ENCODE results near the gene TFPI2. TPM values are rescaled to one million over a fixed set of nuclear protein-coding genes. Genes with fewer than 3 reads are reported as not detected.
"Not testable (repeated sequence)": the region's sequence is repeated elsewhere in the genome, so short reads cannot be mapped to it uniquely, and the experiment has no call there.

Gene TFPI2
- 10 to 100 TPM in 1 of 10 donors, 1 to 10 TPM in 9; 1.2 to 11.8 (median 3.7) TPM for polyA plus RNA-seq (ENCODE audit: insufficient read length in 10 of 10)
- long read RNA-seq, donor 1, partial matches to known transcripts: 0 of 3 reads
- long read RNA-seq, donor 1, other reads (novel, unspliced or antisense): 0 of 3 reads
- long read RNA-seq, donor 2, partial matches to known transcripts: 0 of 2 reads
- long read RNA-seq, donor 2, other reads (novel, unspliced or antisense): 0 of 2 reads
- long read RNA-seq, donor 3: 0 reads
- long read RNA-seq, donor 4, transcript TFPI2-201 (5 exons, 2,445 nt): major isoform, 15 of 16 reads
- long read RNA-seq, donor 4, partial matches to known transcripts: 0 of 16 reads
- long read RNA-seq, donor 4, other reads (novel, unspliced or antisense): 0 of 16 reads
- long read RNA-seq, donor 5, partial matches to known transcripts: 0 of 4 reads
- long read RNA-seq, donor 5, other reads (novel, unspliced or antisense): 0 of 4 reads
- long read RNA-seq, donor 6, partial matches to known transcripts: 0 of 4 reads
- long read RNA-seq, donor 6, other reads (novel, unspliced or antisense): 0 of 4 reads
- long read RNA-seq, donor 7, partial matches to known transcripts: 0 of 2 reads
- long read RNA-seq, donor 7, other reads (novel, unspliced or antisense): 0 of 2 reads
- long read RNA-seq, donor 8, transcript TFPI2-201 (5 exons, 2,445 nt): major isoform, 18 of 18 reads
- long read RNA-seq, donor 8, partial matches to known transcripts: 0 of 18 reads
- long read RNA-seq, donor 8, other reads (novel, unspliced or antisense): 0 of 18 reads
- long read RNA-seq, donor 9: 0 reads

DNA sequence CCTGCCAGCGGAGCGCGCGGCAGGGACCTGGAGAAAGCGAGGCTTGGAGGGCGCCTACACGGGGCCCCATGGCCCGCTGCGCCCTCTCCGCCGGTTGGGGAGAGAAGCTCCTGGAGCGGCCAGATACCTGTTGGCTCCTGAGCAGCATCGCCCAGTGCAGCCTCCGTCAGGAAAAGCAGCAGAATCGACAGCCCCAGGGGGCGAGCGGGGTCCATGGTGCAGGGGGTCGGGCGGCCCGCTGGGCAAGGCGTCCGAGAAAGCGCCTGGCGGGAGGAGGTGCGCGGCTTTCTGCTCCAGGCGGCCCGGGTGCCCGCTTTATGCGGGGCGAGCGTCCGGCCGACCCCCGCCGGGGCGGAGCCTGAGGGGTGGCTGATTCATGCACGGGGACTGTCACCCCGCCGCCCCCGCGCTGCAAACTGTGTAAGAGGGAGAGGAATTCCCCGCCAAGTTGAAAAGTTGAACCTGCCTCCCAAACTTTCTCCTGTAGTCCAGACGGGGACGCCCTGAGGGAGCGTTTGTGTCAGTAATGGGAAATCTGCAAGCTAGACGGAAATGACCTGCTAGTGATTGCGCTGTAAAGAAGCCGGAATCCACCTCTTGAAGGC lies at the start of gene TFPI2:
Gene TFPI2, minus strand, starts transcription at position 290 of the 605 bp plus-strand sequence. Its CDS starts 75 bp downstream, at position 215.
- DNase-seq: peak; percentile 38 to 72 (median 40)

- no peak for DNase-seq
Observed at GRCh38 chr7:93938293-93938692, 47.7 kb upstream of the TFPI2 start.

DNA sequence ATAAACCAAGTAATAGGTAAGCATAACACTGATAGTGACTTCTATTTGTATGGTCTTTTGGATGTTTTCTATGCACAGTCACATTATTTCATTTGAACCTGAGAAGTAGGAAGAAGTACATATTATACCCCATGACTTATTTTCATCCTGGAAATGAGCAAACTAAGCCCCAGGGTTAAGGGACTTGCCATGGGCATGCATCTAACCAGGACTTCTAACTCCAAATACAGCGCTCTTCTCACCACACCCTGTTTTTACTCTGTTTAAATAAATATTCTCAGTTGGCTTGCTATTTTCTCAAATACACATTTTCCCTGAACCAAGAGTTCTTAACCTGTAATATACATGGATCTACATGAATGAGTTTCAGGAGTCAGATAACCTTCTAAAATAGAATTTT lies 47.3 kb upstream of the TFPI2 start:
- no peak for DNase-seq

DNA sequence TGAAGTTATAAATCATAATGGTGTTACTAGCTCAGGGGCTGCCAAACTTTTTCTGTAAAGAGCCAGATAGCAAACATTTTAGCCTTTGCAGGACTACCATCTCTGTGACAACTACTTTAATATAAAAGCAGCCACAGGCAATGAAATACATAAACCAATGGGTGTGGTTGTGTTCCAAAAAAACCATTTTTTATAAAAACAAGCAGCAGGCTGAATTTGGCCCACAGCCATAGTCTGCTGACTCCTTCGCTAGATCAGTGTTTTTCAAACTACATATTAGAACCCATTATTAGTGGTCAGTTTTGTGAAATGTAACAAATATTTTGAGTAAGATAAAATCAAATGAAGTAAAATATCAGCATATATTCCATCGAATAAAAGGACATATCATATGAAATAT lies 44.5 kb upstream of the TFPI2 start:
- DNase-seq: no peak

GRCh38 chr7:93933156-93933555 lies 42.6 kb upstream of the TFPI2 start:
- no peak for DNase-seq

GRCh38 chr7:93931655-93932054 lies 41.1 kb upstream of the TFPI2 start:
- no peak for DNase-seq

DNA sequence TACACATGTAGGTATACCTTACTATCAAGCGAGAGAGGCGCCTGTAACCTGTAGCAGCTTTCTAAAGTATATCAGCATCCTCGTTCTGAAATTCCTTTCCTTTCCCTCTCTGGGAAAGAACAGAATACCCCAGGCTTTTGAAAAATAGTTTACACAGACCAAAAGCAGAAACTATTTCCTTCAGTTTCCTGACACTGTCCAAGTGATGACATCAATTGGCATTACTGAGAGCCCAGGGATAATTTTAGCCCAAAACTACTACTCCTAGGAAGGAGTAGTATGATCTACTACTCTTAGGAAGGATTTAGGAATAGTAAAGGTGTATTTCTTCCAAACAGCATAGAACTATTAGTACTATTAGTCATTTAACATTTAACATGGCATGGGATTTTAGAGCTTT lies 37.0 kb upstream of the TFPI2 start:
- peak in 2 of 3 donors; percentile 64 to 66 for DNase-seq

DNA sequence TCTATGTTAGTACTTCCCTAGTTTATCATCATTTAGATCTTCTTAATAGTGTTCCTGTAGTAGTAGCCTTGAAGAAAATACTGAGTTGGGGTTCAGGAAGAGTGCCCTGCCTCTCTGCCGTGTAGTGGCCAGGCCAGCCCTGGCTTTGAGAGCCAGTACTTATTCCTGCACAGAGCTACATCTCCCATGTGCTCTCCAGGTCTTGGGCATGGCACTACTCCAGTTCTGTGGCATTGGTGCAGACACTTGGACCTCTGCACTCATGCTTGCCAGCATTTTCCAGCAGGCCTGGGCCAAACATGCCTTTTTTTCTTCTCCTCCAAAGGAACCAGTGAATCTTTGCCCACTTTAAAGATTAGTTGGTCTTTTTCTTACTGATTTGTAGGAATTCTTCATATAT lies 36.2 kb upstream of the TFPI2 start:
- no peak for DNase-seq

DNA sequence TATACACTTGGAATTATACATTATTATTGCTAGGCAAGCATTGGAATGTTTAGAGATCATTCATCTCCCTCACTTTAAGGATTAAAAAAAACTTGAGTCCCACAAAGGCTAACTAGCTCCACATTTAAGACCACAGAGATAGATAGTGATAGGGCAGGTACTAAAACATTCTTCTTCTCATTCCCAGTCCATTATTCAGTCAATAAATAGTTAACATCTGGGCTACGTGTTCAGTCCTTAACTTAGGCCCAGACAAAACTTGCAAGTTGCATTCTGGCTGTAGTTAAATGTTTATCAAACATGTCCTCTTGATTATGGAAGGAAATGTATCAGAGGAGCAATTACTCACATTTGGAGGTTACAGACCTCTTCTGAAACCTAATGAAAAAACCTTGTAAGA lies 33.4 kb upstream of the TFPI2 start:
- no peak for DNase-seq

DNA sequence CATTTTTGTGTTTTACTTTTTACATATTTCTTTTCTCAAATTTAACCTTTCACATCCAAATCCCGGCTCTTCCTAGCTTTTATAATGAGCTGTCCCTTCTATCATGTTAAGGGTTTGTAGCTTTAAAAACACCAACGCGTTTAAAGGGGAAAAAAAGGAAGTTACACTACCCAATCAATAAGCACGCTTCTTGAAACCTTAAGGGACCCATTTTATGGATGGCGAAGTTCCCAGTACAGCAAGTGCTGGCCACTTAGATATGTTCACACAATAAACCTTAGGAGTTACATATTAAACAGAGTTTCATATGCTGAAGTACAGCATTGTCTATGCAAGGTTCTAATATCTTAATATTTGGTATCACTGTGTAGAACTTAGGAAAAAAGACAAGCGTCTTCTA lies 32.7 kb upstream of the TFPI2 start:
- peak in 2 of 3 donors; percentile 75 to 89 for DNase-seq

DNA sequence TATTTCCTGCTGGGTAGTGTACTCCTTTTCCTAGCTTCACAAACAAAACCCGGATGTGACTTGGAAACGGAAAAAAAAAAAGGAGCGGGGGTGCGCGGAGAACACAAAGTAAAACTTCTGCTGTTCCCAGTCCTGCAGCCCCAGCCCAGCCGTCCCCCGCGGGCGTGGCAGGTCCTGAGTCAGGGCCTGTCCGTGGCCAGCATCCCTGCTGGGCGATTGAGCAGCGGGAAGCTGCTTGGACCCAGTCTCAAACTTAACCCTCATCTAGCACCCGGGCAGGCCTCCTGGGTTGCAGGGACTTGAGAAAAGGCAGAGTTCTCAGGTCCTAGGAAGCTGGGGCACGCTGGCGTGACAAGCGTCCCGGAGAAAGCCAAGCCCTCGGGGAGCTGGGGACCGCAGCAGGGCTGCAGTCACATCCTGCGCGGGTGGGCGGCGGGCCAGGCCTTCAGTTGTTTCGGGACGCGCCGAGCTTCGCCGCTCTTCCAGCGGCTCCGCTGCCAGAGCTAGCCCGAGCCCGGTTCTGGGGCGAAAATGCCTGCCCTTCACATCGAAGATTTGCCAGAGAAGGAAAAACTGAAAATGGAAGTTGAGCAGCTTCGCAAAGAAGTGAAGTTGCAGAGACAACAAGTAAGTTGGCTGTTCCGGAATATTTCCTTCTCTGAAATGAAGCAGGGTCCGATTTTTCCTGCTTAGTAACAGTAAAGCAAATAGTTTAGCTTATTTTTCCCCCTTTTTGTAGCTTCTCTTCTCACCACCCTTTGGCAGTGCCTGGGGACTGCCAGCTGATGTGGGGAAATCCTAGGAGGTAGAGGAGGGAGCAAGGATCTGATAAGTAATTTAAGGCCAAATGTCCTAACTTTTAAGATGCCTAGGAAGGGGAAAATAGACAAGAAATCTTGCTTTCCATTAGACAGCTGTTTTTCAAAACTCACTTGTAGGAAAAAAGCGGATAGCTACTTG lies 31.3 kb upstream of the TFPI2 start, which contains the start of gene GNG11:
Gene GNG11, plus strand, starts transcription at position 129 of the 960 bp plus-strand sequence. Its CDS starts 403 bp downstream, at position 532.
- peak; percentile 72 to 95 (median 85) for DNase-seq

DNA sequence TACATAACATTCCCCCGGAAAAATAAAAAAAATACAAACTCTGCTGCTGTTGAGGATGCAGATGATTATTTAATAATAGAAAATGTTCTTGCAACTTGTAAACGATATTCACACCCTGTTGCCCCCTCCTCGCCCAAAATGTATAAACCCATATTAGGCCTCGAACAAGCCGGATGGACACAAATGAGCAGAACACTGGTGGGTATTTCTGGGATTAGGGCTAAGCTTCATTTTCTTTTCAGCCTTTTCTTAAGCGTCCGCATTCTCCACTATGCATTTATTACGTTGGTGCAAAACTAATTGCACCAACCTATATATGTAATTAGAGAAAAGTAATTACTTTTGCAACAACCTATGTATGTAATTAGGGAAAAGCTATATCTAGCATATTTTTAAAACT lies 30.6 kb upstream of the TFPI2 start:
- DNase-seq: no peak

DNA sequence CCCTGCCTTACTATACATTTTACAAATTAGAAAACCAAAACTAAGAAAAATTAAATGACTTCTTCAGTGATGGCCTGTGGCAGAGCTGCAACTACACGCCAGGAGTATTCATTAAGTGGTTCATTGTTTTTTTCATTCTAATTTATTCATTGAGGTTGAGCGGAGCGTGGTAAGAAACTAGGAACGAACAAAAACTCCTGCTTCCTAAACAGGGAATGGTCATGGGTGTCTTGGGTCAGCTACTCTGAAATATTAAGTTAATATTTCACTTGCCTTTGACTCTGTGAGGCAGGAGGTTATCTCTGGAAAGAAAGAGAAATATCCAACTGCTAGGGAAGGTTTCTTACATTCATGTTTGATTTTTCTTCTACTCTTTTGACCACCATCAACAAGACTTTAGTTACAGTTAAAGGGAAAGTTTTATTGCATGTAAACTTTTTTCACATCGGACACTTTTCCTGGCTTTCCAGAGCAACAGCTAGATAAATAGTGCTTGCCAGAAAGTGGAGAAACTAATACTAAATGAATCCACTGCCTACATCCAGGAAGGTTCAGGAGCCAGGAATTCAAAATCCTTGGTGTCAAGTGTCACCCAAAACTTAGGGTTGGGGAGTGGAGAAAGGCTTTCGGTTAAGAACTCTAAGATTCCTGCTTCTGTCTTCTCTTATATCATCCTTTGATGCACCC lies 30.1 kb upstream of the TFPI2 start:
- DNase-seq: peak in 2 of 3 donors; percentile 31 to 72

GRCh38 chr7:93916315-93916714 lies 25.8 kb upstream of the TFPI2 start:
- not testable (repeated sequence) for DNase-seq

GRCh38 chr7:93915888-93916287 lies 25.3 kb upstream of the TFPI2 start:
- not testable (repeated sequence) for DNase-seq

- not testable (repeated sequence) for DNase-seq
Observed at GRCh38 chr7:93915206-93915842, 24.8 kb upstream of the TFPI2 start.

DNA sequence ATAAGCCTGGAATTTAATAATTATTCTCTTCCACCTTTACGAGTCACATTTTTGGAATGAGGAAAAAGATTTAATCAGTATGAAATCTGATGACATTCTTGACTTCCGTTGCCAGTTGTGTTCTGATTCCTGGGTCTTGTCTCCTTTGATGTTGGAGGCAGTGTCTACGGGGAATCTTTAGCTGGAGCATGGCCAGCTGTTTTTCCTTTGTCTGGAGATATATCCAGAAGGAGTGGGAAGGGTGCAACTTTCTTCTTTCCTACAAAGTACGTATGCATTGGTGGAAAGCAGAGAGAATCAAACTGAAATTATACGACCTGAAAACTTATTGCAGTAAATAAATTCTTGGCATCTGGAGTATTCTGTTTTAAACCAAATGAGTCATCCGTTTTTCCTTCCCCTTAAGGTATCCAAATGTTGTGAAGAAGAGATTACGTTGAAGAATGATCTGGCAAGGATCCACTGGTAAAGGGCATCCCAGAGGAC lies 24.1 kb upstream of the TFPI2 start:
- DNase-seq: peak in 1 of 3 donors; percentile 55

DNA sequence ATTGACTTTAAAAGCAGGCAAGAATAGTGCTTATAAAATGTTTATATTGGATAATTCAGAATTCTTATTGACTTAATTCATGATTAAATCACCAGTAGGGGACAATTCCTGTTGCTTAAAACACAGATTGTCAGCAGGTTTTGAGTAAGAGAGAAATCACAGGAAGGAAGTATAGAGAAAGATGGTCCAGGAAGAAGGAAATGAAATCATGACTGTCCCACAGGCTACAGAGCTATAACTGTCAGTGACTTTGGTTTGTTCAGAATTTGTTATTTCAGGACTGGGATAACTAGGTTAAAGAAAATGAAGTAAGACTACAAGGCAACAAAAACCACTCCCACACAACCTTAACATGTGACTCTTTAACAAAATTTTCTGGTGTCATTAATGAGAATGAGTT lies 22.6 kb upstream of the TFPI2 start:
- no peak for DNase-seq

DNA sequence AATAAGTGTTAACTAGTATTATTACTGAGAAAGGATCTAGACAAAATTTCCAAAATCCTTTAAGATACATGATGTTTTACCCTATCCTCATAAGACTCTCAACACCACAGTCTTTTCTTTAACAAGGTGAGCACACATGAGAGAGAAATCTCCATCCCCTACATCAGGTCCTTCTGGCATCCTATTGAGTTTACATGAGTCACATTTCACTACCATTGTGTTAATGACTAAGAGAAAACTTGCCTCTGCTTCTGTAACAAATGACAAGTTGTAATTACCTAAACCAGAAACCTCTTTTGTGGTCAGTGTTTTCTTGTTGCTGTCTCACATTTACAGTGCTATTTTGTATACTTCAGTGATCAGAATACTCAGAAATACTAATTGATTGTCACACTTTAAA lies 21.1 kb upstream of the TFPI2 start:
- DNase-seq: not testable (repeated sequence)

GRCh38 chr7:93911242-93911641 lies 20.7 kb upstream of the TFPI2 start:
- DNase-seq: not testable (repeated sequence)
